C4-2B (cell line): ENCODE data around the gene C19orf33.

ENCODE experiments used
- ZFX ChIP-seq: fragments of 450-650 bp; IDR thresholded peaks from 2 replicates; pipeline ENCODE4 v1.6.1; 2017
- TF ChIP-seq, protein P1 (sequence below): fragments of 450-650 bp; conservative IDR thresholded peaks from 2 replicates; pipeline ENCODE4 v1.5.1; 2017; ENCODE audit warnings: mild to moderate bottlenecking

DNA sequence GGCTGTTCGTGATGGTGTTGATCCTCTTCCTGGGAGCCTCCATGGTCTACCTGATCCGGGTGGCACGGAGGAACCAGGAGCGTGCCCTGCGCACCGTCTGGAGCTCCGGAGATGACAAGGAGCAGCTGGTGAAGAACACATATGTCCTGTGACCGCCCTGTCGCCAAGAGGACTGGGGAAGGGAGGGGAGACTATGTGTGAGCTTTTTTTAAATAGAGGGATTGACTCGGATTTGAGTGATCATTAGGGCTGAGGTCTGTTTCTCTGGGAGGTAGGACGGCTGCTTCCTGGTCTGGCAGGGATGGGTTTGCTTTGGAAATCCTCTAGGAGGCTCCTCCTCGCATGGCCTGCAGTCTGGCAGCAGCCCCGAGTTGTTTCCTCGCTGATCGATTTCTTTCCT is 12.2 kb upstream of the C19orf33 start:
- TF ChIP-seq, protein P1, sequence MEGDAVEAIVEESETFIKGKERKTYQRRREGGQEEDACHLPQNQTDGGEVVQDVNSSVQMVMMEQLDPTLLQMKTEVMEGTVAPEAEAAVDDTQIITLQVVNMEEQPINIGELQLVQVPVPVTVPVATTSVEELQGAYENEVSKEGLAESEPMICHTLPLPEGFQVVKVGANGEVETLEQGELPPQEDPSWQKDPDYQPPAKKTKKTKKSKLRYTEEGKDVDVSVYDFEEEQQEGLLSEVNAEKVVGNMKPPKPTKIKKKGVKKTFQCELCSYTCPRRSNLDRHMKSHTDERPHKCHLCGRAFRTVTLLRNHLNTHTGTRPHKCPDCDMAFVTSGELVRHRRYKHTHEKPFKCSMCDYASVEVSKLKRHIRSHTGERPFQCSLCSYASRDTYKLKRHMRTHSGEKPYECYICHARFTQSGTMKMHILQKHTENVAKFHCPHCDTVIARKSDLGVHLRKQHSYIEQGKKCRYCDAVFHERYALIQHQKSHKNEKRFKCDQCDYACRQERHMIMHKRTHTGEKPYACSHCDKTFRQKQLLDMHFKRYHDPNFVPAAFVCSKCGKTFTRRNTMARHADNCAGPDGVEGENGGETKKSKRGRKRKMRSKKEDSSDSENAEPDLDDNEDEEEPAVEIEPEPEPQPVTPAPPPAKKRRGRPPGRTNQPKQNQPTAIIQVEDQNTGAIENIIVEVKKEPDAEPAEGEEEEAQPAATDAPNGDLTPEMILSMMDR, result no peak
- TF ChIP-seq ZFX, result no peak
